ENCODE results near the gene DRC3.

GRCh38 chr17:17938388-17939107 is 34.1 kb upstream of the DRC3 start:
- TF ChIP-seq ZNF384 (IDR thresholded peaks at IDR 0.05) (no peak), FOXM1 (IDR thresholded peaks at IDR 0.05; ENCODE audit: borderline replicate concordance) (no peak)

All from HEK293T (cell line).